ENCODE data around the gene UBE2L5.

GRCh38 chr13:30381049-30381448, 41.2 kb upstream of the UBE2L5 start:
- TF ChIP-seq EZH2 (IDR thresholded peaks at IDR 0.05; ENCODE audit: borderline replicate concordance, low read length) (no peak), CTCF (IDR thresholded peaks at IDR 0.05; ENCODE audit: low read length) (no peak)

Data from OCI-LY1 (cell line).